Measurements from ENCODE around the gene PPP1R14B. TPM values are rescaled to one million over a fixed set of nuclear protein-coding genes. Genes with fewer than 3 reads are reported as not detected.

Gene PPP1R14B
- total RNA-seq, 1 donor from 2014 or later = 286 TPM

DNA sequence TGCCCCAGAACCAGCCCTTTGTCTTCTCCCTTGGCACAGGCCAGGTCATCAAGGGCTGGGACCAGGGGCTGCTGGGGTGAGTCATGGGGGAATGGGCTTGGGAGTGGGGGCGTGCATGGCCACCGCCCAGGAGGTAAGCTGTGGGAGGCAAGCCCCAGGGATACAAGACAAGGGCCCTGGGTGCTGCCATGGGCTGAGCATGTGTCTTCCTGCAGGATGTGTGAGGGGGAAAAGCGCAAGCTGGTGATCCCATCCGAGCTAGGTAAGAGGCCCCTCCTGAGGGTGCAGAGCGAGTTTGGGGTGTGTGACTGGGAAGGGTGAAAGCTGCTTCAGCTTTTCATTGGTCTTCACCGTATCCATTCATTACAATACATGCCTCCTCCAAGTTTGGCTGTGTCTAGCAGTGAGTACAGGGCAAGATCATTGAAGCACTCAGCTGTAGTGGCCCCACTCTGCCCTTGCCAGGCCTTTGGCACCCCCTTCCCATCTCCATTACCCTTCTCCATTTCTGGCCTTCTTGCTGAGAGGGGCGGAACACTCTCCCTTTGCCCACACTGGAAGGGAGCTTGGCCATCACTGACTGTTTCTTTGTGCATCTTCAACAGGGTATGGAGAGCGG, 3.4 kb downstream of the PPP1R14B start:
- DNase-seq (ENCODE audit: low read depth, low spot score) = no peak
- H3K4me1 Mint-ChIP-seq = peaks cover 28% of the 10 kb centered on the region
- no peaks in the 10 kb centered on the region for H3K9me3 Mint-ChIP-seq
- TF ChIP-seq, protein P1, sequence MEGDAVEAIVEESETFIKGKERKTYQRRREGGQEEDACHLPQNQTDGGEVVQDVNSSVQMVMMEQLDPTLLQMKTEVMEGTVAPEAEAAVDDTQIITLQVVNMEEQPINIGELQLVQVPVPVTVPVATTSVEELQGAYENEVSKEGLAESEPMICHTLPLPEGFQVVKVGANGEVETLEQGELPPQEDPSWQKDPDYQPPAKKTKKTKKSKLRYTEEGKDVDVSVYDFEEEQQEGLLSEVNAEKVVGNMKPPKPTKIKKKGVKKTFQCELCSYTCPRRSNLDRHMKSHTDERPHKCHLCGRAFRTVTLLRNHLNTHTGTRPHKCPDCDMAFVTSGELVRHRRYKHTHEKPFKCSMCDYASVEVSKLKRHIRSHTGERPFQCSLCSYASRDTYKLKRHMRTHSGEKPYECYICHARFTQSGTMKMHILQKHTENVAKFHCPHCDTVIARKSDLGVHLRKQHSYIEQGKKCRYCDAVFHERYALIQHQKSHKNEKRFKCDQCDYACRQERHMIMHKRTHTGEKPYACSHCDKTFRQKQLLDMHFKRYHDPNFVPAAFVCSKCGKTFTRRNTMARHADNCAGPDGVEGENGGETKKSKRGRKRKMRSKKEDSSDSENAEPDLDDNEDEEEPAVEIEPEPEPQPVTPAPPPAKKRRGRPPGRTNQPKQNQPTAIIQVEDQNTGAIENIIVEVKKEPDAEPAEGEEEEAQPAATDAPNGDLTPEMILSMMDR (conservative IDR thresholded peaks at IDR 0.05) = no peak
- peaks cover 5% of the 10 kb centered on the region for H3K27me3 Mint-ChIP-seq (ENCODE audit: low read depth)
- H3K27ac Mint-ChIP-seq (ENCODE audit: unreplicated experiment) = no peak overlapping the region
- peak overlapping the region; percentile 95 for H3K4me3 Mint-ChIP-seq
- H3K36me3 Mint-ChIP-seq (ENCODE audit: low read depth) = no peaks in the 10 kb centered on the region

DNA sequence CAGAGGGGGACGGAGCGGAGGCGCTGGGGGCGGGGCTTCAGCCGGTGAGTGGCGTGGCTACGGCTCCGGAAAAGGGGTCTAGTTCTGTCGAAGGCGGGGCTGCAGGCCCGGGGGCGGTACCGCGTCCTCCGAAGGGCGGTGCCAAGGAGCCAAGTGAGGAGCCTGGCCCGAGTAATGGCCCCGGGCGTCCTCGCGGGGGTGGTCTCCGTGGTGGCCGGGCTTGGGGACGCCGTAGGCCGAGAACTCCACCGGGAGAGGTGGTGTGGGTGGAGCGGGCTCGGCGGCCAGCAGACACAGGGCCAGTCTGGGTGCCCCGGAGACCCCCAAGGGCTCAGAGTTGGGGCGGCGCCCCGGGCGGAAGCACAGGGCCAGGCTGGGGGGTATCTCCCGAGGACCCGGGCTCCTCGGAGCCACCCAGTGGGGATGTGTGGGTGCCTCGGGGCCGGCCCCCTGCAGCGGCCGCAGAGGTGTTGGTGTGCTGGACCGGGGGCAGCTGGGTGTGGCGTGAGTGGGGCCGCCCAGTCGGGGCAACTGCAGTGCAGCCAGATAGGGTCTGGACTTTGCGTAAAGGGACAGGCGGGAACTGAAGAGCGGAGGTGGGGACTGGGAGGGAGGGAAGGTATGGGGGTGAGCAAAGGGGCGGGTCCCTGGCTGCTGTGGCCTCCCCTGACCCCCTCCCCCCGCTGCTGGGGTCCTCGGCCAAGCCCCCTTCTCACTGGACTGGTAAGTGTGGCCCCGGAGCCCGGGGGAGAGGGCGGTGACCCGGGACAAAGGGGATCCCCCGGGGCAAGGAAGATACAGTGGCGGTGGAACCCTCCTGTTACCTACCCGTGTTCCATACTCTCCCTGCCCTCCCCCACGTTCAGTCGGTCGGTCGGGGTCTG, 5.0 kb downstream of the PPP1R14B start:
- Mint-ChIP-seq H3K27me3 (ENCODE audit: low read depth) (peaks cover 2% of the 10 kb centered on the region), H3K27ac (ENCODE audit: unreplicated experiment) (peak overlapping the region; percentile 96), H3K4me3 (peak overlapping the region; percentile 95), H3K36me3 (ENCODE audit: low read depth) (peaks cover 3% of the 10 kb centered on the region), H3K9me3 (no peaks in the 10 kb centered on the region), H3K4me1 (peaks cover 21% of the 10 kb centered on the region)
- TF ChIP-seq, protein P1 (conservative IDR thresholded peaks at IDR 0.05) = no peak
- DNase-seq (ENCODE audit: low read depth, low spot score) = no peak

DNA sequence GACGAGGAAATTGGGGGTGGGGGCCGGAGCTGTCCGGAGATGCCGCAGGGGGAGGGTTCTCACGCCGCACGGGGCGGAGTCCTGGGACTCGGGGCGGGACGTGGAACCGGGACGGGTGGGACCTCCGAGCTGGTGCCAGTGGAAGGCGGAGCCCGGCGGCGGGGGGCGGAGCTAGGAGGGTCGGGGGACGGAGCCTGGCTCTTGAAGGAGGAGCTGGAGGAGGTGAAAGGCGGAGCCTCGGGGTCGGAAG, 5.6 kb downstream of the PPP1R14B start:
- DNase-seq (ENCODE audit: low read depth, low spot score) = peak; percentile 100
- Mint-ChIP-seq H3K27ac (ENCODE audit: unreplicated experiment) (peak overlapping the region; percentile 96), H3K4me1 (peaks cover 21% of the 10 kb centered on the region), H3K4me3 (peak overlapping the region; percentile 95), H3K27me3 (ENCODE audit: low read depth) (peaks cover 2% of the 10 kb centered on the region), H3K9me3 (no peaks in the 10 kb centered on the region), H3K36me3 (ENCODE audit: low read depth) (peaks cover 3% of the 10 kb centered on the region)
- TF ChIP-seq, protein P1 (conservative IDR thresholded peaks at IDR 0.05) = no peak

DNA sequence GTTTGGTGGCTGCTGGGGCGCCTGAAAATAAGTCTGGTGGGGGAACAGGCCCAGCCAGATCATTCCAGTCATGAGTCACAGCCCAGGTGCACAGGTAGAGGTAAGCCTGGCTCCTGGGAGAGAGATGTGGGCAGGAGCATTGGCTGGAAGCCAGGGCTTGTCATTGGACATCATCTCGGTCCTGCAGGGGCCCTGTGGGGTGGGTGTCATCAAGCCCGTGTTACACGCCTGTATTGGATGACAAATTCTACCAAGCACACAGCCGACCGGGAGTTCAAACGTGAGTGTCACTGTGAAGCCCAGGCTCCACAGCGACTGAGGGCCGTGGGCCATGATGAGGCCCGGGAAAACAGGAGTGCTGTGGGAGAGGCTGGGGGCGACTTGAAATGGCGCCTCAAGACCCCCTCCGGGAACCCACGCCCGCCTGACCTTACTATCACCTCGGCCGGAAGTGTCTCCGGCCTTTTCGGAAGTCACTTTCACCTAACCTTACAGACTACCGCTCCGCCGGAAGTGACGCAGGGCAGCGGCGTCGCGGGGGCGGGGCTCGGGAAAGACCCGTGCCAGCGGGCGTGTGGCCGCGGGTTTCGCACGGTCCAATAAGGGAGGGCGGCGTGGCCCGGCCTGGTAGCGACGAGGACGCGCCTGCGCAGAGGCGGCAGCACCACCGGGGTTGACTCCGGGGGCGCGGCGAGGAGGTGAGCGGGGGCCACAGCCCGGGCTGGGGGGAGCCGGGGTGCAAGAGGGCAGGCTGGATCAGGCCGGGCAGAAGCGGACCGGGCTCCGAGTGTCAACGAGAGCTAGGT, 6.1 kb downstream of the PPP1R14B start, which contains the start of gene FKBP2:
Gene FKBP2, plus strand, starts transcription at position 661 of the 806 bp plus-strand sequence. CDS start 1,293 bp downstream, outside the sequence.
- Mint-ChIP-seq H3K27ac (ENCODE audit: unreplicated experiment) (peak within 1 kb of the TSS; percentile 96), H3K36me3 (ENCODE audit: low read depth) (peaks cover 3% of the 10 kb centered on the region), H3K27me3 (ENCODE audit: low read depth) (peaks cover 2% of the 10 kb centered on the region), H3K4me3 (peak within 1 kb of the TSS; percentile 95), H3K9me3 (no peaks in the 10 kb centered on the region), H3K4me1 (peaks cover 21% of the 10 kb centered on the region)
- TF ChIP-seq, protein P1 (conservative IDR thresholded peaks at IDR 0.05) = no peak
- peak; percentile 93 for DNase-seq (ENCODE audit: low read depth, low spot score)

DNA sequence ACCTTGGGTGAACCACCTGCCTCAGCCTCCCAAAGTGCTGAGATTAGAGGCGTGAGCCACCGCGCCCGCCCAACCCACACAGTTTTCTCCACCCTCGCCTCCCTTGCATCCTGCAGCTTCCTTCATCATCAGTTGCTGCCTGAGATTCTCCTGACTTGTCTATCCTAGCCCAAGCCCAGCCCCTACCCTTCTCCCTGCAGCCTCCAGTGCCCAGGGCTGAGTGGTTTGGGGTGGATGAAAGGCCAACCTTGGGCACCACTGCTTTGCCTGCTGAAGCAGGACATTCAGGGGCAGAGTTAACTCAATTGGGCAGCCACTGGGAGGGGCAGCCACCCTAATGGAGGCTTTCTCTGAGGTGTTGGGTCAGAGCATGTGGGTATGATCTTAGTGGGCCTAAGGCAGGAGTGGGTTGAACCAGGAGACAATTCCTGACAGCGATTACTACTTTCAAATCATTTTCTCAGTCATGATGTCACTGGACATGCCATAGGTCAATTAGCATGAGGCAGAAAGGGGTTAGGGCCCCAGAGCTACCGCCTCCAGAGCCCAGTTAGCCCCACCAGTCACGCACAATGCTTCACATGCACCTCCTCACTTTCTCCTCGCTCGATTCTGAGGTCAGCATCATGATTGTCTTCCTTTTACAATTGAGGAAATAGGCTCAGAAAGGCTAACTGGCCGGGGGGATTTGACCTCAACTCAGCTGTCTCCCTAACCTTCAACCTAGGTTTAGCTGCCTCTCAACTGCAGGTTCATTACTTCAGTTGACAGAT, 6.9 kb downstream of the PPP1R14B start:
- Mint-ChIP-seq H3K9me3 (no peaks in the 10 kb centered on the region), H3K27ac (ENCODE audit: unreplicated experiment) (peak overlapping the region; percentile 81), H3K4me1 (peaks cover 26% of the 10 kb centered on the region), H3K27me3 (ENCODE audit: low read depth) (peaks cover 2% of the 10 kb centered on the region), H3K36me3 (ENCODE audit: low read depth) (peaks cover 3% of the 10 kb centered on the region), H3K4me3 (peak overlapping the region; percentile 95)
- no peak for DNase-seq (ENCODE audit: low read depth, low spot score)
- TF ChIP-seq, protein P1 (conservative IDR thresholded peaks at IDR 0.05) = no peak
